BLaER1 (cell line): Measurements from ENCODE around the gene NOP56.

Experiments
- H3K27ac ChIP-seq: shearing (Covaris generic); formaldehyde crosslinking; 2 replicates; pipeline ENCODE4 v1.8.1; 2022
- H3K27me3 ChIP-seq: shearing (Covaris generic); formaldehyde crosslinking; 2 replicates; pipeline ENCODE4 v1.8.1; 2022
- H3K36me3 ChIP-seq: shearing (Covaris generic); formaldehyde crosslinking; 2 replicates; pipeline ENCODE4 v1.8.1; 2022
- H3K4me1 ChIP-seq: shearing (Covaris generic); formaldehyde crosslinking; 2 replicates; pipeline ENCODE4 v1.8.1; 2022
- H3K4me2 ChIP-seq: shearing (Covaris generic); formaldehyde crosslinking; 2 replicates; pipeline ENCODE4 v1.8.1; 2022
- H3K4me3 ChIP-seq: shearing (Covaris generic); formaldehyde crosslinking; 2 replicates; pipeline ENCODE4 v1.8.1; 2022
- H3K9ac ChIP-seq: shearing (Covaris generic); formaldehyde crosslinking; 2 replicates; pipeline ENCODE4 v1.8.1; 2022
- H3K9me3 ChIP-seq: shearing (Covaris generic); formaldehyde crosslinking; 2 replicates; pipeline ENCODE4 v1.8.1; 2022
- H4K20me1 ChIP-seq: shearing (Covaris generic); formaldehyde crosslinking; 2 replicates; pipeline ENCODE4 v1.8.1; 2022
- Cebpa-rat ChIP-seq: shearing (Covaris generic); IDR thresholded peaks from 2 replicates; pipeline ENCODE4 v1.8.1; 2022

NOP56 gene

DNA sequence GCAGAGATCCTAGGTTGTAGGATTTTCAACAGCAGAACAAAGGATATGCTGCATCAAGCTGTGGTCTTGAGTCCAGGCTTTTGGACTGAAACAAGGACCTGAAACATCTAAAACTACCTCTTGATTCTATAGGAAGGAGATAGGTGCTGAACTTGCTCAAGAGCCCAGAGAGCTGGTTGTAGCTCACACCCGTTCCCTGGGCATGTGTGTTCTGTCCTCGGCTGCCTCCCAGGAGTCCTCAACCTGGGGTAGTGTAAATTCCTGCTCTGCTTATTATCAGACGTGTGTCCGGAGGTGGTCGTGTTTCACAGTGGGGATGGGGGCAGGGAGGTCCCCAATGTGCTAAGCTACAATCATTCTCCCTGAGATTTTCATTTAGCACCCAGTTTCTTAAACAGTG is 4.8 kb downstream of the NOP56 start:
- Histone ChIP-seq H3K27me3 (no peaks in the 10 kb centered on the region), H3K4me3 (no peak overlapping the region), H3K9ac (no peak overlapping the region), H3K4me1 (peaks cover 51% of the 10 kb centered on the region), H3K4me2 (0 out of 2 replicates have a peak overlapping the region, but pooled peaks have one; percentile 17), H3K36me3 (peaks cover 93% of the 10 kb centered on the region), H3K27ac (no peak overlapping the region), H3K9me3 (no peaks in the 10 kb centered on the region), H4K20me1 (peaks cover 89% of the 10 kb centered on the region)
- TF ChIP-seq Cebpa-rat = no peak

DNA sequence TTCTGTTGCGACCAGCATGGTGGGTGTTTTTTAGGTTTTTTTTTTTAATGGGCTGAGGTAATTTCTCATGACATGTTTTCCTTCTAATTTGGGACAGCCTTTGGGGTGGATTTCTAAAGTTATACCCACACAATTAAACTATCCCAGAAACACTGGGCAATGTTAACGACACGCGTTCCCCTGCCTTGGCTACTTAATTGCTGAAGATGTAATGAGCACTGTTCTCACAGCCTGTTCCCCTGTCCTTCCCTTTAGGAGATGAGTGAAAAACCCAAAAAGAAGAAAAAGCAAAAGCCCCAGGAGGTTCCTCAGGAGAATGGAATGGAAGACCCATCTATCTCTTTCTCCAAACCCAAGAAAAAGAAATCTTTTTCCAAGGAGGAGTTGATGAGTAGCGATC is 5.2 kb downstream of the NOP56 start:
- H3K27ac ChIP-seq = no peak overlapping the region
- H3K4me3 ChIP-seq = no peak overlapping the region
- peaks cover 93% of the 10 kb centered on the region for H4K20me1 ChIP-seq
- H3K36me3 ChIP-seq = peaks cover 97% of the 10 kb centered on the region
- peaks cover 56% of the 10 kb centered on the region for H3K4me1 ChIP-seq
- no peaks in the 10 kb centered on the region for H3K27me3 ChIP-seq
- no peak overlapping the region for H3K9ac ChIP-seq
- H3K9me3 ChIP-seq = no peaks in the 10 kb centered on the region
- no peak overlapping the region for H3K4me2 ChIP-seq
- TF ChIP-seq Cebpa-rat = no peak

DNA sequence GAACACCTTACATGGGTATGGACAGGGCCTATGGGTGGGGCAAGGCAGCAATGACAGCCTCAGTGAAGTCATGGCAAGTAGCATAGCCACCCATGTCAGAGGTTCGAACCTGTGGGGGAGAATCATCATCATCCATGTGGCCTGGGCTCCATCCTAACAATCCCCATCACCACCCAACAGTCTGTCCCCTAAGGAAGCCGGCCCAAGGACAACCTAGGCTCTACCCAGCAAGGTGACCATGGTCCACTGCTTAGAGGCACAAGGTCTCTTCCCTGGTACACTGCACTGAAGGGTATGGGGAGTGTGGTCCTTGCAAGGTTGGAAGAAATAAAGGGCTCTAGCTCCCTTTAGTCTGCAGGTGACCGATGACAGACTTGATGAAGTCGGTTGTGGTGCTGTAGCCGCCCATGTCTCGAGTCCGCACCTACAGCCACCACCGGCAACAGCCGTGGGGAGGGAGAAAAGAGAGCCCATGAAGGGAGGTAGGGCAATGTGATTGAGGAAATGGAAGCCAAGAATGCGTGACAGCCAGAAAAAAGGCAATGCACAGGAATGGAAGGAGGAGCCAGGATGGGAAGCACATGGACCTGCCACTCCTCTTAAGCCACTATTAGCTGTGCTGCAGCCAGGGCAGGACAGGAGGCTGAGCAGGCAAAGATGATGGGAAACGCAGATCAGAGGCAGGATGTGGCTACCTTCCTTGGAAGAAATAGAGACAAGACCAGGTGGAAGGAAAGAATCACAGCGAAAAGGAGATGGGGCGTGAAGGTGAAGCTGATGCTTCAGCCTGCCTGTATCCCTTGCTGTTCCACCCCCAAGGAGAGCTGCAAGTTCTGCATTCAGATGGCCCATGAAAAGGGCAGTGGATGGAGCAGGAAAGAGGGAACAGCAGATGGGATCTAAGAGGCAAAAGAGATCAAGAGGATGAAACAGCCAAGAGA is 6.3 kb downstream of the NOP56 start:
- H3K9me3 ChIP-seq = no peaks in the 10 kb centered on the region
- H3K27ac ChIP-seq = no peak overlapping the region
- TF ChIP-seq Cebpa-rat = no peak
- peaks cover 62% of the 10 kb centered on the region for H3K4me1 ChIP-seq
- no peak overlapping the region for H3K9ac ChIP-seq
- H3K4me2 ChIP-seq = no peak overlapping the region
- H3K36me3 ChIP-seq = peaks cover 93% of the 10 kb centered on the region
- H3K4me3 ChIP-seq = no peak overlapping the region
- H3K27me3 ChIP-seq = no peaks in the 10 kb centered on the region
- peaks cover 92% of the 10 kb centered on the region for H4K20me1 ChIP-seq

DNA sequence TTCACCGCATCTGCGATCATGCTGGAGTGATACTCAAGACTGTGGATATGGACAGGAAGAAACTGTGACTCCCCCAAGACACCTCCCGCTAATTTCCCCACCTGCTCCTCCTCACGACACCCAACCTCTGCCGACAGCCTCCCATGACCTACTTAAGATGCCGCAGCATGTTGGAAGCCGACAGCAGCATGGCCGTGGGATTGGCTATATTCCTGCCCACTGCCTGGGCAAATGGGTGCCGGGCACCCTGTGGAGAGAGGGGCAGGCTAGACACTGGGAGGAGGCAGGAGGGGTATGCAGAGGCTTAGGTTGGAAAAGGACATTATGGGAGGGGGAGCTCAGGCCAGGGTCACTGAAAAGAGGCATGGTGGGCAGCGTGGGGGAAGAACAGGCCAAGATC is 7.1 kb downstream of the NOP56 start:
- peaks cover 83% of the 10 kb centered on the region for H4K20me1 ChIP-seq
- H3K4me1 ChIP-seq = peaks cover 56% of the 10 kb centered on the region
- H3K9me3 ChIP-seq = no peaks in the 10 kb centered on the region
- H3K27me3 ChIP-seq = no peaks in the 10 kb centered on the region
- H3K36me3 ChIP-seq = peaks cover 84% of the 10 kb centered on the region
- H3K9ac ChIP-seq = no peak overlapping the region
- no peak overlapping the region for H3K4me2 ChIP-seq
- no peak overlapping the region for H3K27ac ChIP-seq
- no peak for TF ChIP-seq Cebpa-rat
- H3K4me3 ChIP-seq = no peak overlapping the region

DNA sequence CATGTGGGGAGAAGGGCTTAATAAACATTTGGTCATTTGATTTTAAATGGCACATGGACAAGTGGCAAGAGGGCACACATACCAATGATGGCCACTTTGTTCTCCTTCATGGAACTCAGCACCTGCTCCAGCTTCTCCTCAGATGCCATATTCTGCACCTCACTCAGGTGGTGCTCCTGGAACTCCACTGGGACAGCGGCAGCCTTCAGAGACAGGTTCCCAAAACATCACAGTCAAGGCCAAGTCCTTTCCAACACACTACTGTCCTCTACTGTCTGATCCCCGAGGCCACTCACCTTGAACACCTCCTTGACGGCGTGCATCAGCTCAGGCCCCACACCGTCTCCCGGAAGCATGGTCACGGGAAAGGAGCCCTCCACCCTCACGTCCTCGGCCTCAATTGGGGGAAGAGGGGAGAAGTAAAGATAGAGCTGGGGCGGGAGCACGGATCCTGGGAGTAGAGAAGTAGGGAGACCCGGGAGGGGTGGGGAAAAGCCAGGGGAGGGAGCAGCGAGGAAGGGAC is 11.0 kb downstream of the NOP56 start:
- TF ChIP-seq Cebpa-rat = no peak
- Histone ChIP-seq H3K27ac (peak overlapping the region; percentile 83), H3K9me3 (no peaks in the 10 kb centered on the region), H3K4me1 (peaks cover 26% of the 10 kb centered on the region), H3K4me2 (peak overlapping the region; percentile 91), H3K36me3 (peaks cover 46% of the 10 kb centered on the region), H3K9ac (peak overlapping the region; percentile 93), H3K27me3 (no peaks in the 10 kb centered on the region), H3K4me3 (peak overlapping the region; percentile 94), H4K20me1 (peaks cover 45% of the 10 kb centered on the region)

DNA sequence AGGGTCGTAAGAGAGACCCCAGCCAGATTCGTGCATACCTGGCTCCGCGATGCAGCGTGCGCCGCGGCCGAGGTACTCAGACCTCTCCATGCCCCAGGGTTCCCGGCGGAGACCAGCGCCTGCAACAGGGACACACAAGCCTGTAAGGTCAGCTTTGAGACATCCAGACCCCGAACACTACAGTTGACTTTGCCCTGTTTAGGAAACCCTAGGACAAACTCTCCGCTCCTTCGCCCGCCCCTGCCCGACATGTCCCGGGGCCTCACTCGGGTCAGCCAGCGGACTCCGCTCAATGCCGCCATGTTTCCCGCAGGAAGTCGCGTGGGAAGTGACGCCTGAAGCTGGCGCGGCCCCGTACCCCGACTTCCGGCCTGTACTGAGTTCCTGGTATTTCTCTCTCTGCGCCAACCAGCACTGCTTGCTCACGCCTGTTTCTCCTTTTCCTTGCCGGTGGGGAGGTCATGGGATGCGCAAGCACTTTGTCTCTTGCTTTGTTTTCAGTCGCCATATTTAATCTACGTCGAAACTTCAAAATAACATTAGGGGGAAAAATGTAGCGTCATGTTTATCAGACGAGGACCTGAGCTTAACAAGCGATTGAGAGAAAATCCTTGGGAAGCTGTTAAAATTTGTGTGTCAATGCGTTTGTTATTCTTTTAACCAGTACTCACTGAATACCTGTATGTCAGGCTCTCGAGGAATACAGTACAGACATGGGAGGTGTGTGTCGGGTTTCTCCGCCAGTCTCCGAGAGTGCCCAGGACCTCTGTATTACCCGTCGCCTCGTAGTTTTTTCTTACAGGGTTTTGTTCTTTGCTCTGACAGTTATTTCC is 11.7 kb downstream of the NOP56 start, which contains the start of gene IDH3B:
Gene IDH3B (minus strand): TSS at position 330 of the 833 bp plus-strand sequence. CDS start 28 bp downstream, at position 302.
- Histone ChIP-seq H3K4me2 (peak within 1 kb of the TSS; percentile 91), H4K20me1 (peaks cover 38% of the 10 kb centered on the region), H3K9me3 (no peaks in the 10 kb centered on the region), H3K27ac (peak within 1 kb of the TSS; percentile 83), H3K4me1 (peaks cover 22% of the 10 kb centered on the region), H3K9ac (peak within 1 kb of the TSS; percentile 93), H3K36me3 (peaks cover 39% of the 10 kb centered on the region), H3K4me3 (peak within 1 kb of the TSS; percentile 94), H3K27me3 (no peaks in the 10 kb centered on the region)
- TF ChIP-seq Cebpa-rat = no peak

DNA sequence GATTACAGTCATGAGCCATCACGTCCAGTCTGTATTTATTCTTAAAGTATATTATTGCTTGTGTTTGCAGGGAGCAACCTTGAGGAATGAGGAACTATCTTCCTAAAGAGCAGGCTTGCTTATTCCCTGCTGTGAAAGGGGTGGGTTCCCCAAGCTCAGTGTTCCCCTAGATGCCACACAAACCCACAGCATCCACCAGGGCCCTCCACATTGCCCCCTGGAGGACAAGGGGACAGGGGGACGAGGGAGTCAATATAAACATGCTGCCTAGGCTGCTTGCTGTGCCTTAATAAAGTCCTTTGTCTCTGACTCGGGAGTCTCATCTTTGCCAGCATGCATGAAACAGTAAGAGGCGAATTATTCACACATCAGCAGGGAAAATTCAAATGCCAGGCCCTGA is 19.5 kb downstream of the NOP56 start:
- H3K4me1 ChIP-seq = no peaks in the 10 kb centered on the region
- no peaks in the 10 kb centered on the region for H3K9me3 ChIP-seq
- TF ChIP-seq Cebpa-rat = no peak
- no peak overlapping the region for H3K9ac ChIP-seq
- no peak overlapping the region for H3K4me3 ChIP-seq
- no peak overlapping the region for H3K27ac ChIP-seq
- no peak overlapping the region for H3K4me2 ChIP-seq
- no peaks in the 10 kb centered on the region for H3K36me3 ChIP-seq
- H3K27me3 ChIP-seq = no peaks in the 10 kb centered on the region
- H4K20me1 ChIP-seq = no peaks in the 10 kb centered on the region

DNA sequence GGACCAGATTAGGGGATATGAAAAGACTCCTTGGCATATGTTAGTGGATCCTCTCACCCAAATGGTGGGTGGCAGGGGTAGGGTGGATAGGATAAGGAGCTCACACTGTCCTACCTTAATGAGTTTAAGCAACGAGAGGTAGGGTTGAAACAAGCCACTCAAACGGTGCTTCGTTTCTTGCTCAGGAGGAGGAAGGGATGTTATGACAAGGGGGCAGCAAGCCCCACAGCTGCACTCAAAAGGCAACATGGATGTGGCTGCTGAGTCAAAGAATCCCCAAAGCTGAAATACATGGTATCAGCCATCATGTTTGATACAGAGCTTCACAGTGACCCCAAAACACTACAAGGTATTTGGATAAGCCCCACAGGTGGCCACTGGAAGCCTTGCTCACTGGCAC is 20.0 kb downstream of the NOP56 start:
- Histone ChIP-seq H4K20me1 (no peaks in the 10 kb centered on the region), H3K27me3 (no peaks in the 10 kb centered on the region), H3K36me3 (no peaks in the 10 kb centered on the region), H3K4me3 (no peak overlapping the region), H3K4me1 (no peaks in the 10 kb centered on the region), H3K9ac (no peak overlapping the region), H3K9me3 (no peaks in the 10 kb centered on the region), H3K4me2 (no peak overlapping the region), H3K27ac (no peak overlapping the region)
- no peak for TF ChIP-seq Cebpa-rat

DNA sequence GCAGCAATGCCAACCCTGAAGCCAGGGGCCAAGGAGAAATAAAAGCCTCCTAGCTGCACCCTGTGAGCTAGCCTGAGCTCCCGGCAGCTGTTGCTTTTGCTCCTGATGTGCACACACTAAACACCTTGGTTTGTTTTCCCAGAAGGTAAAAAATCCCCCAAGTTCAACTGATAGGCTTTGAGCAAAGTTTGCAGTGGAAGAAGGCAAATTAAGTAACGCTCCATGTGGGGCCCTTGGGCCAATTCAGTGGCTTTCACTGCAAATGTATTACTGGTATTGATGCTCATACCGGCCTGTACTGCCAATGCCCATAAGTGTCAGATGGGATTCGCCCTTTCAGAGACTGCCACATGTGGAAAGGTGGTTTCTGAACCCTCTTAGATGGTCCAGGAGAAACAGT is 21.0 kb downstream of the NOP56 start:
- Histone ChIP-seq H3K36me3 (no peaks in the 10 kb centered on the region), H3K4me2 (no peak overlapping the region), H3K9me3 (no peaks in the 10 kb centered on the region), H3K27ac (no peak overlapping the region), H3K4me1 (no peaks in the 10 kb centered on the region), H3K27me3 (no peaks in the 10 kb centered on the region), H4K20me1 (no peaks in the 10 kb centered on the region), H3K4me3 (no peak overlapping the region), H3K9ac (no peak overlapping the region)
- no peak for TF ChIP-seq Cebpa-rat
